Astrocyte of the cerebellum (primary cell): ENCODE results near the gene IL7R.
A peak's percentile ranks its signal among the peaks of the same experiment; 100 is the strongest.

Experiments
- DNase-seq: peaks from one replicate; pipeline ENCODE4 v3.0.0-alpha.2; 2011; ENCODE audit warnings: low read depth
- H3K4me3 ChIP-seq: 2 replicates; pipeline ENCODE4 v1.5.1; 2011; ENCODE audit warnings: mild to moderate bottlenecking, low read depth, low read length, moderate library complexity
- in situ Hi-C: cut with HindIII; loops from 2 replicates; pipeline ENCODE4 v1.10.0; 2017; ENCODE audit warnings: low sequenced_read_pairs
- TF ChIP-seq, protein P1 (sequence below): IDR thresholded peaks from 2 replicates; pipeline ENCODE4 v1.5.1; 2012; ENCODE audit warnings: low read length, low read depth, moderate library complexity, mild to moderate bottlenecking; ENCODE audit errors: missing control alignments

IL7R gene, protein sequence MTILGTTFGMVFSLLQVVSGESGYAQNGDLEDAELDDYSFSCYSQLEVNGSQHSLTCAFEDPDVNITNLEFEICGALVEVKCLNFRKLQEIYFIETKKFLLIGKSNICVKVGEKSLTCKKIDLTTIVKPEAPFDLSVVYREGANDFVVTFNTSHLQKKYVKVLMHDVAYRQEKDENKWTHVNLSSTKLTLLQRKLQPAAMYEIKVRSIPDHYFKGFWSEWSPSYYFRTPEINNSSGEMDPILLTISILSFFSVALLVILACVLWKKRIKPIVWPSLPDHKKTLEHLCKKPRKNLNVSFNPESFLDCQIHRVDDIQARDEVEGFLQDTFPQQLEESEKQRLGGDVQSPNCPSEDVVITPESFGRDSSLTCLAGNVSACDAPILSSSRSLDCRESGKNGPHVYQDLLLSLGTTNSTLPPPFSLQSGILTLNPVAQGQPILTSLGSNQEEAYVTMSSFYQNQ

DNA sequence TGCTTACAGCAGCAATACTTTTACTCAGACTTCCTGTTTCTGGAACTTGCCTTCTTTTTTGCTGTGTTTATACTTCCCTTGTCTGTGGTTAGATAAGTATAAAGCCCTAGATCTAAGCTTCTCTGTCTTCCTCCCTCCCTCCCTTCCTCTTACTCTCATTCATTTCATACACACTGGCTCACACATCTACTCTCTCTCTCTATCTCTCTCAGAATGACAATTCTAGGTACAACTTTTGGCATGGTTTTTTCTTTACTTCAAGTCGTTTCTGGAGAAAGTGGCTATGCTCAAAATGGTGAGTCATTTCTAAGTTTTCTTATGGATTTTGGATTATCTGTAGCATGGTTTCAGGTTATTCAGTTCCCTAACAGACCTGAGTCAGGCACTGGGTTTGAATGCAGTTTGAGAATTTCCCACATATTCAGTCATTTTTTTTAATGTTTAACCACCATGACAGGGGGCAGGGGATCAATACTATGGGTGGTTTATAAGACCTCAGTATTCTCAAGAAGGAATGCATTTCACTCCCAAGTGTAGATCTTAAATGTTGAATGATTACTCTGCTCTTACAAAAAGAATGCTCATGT, at the start of gene IL7R:
Gene IL7R (plus strand): TSS at position 127 of the 587 bp plus-strand sequence. CDS start 87 bp downstream, at position 214.
- in situ Hi-C loops: no loop called here
- no peak within 1 kb of the TSS for H3K4me3 ChIP-seq
- TF ChIP-seq, protein P1, sequence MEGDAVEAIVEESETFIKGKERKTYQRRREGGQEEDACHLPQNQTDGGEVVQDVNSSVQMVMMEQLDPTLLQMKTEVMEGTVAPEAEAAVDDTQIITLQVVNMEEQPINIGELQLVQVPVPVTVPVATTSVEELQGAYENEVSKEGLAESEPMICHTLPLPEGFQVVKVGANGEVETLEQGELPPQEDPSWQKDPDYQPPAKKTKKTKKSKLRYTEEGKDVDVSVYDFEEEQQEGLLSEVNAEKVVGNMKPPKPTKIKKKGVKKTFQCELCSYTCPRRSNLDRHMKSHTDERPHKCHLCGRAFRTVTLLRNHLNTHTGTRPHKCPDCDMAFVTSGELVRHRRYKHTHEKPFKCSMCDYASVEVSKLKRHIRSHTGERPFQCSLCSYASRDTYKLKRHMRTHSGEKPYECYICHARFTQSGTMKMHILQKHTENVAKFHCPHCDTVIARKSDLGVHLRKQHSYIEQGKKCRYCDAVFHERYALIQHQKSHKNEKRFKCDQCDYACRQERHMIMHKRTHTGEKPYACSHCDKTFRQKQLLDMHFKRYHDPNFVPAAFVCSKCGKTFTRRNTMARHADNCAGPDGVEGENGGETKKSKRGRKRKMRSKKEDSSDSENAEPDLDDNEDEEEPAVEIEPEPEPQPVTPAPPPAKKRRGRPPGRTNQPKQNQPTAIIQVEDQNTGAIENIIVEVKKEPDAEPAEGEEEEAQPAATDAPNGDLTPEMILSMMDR: no peak
- DNase-seq: no peak

DNA sequence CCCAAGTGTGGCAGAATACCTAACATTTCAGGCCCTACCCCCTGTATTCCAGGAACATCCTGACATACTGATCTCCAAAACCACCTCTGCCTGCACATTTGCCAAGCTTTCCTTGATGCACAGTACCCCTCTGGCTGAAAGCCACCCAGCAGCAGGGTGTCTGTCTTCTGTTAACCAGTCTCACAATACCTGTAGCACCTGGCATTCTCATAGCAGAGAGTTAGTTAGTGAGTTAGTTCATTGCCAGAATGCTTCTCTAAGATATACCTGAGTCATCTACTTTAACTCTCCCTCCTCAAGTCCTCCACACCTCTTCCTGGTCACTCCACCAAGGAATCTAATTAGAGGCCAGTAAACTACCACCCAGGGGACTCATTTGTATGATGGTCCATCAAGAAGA, 46.1 kb upstream of the IL7R start:
- no peak overlapping the region for H3K4me3 ChIP-seq
- no peak for DNase-seq
- TF ChIP-seq, protein P1: no peak
- in situ Hi-C loops: no loop called here

DNA sequence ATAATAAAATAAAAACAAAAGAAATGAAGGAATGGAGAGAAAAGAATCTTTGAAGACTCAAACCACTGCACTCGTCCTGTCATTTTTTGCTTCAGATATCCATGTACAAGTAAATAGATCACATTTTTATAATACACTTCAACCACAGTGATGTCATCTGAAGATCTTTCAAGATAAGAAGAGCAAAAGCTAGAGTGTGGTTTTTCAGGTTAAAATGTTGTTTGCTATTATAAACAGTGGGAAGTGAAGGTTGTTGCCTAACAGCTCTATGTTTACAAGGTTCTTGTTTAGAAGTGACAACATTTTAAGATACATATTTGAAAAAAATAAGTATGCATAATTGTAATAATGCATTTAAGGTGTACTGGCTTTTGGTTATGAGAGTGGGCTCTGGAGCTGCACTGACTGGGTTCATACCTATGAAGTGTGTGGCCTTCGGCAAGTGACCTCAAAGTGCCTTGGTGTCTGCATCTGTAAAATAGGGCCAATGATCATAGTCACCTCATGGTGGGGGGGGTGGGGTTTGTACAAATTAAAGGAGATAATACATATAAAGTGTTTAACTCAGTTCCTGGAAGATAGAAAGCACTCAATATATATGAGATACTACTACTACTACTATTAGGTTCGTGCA, 45.5 kb upstream of the IL7R start:
- in situ Hi-C loops: no loop called here
- no peak for DNase-seq
- no peak overlapping the region for H3K4me3 ChIP-seq
- TF ChIP-seq, protein P1: no peak

DNA sequence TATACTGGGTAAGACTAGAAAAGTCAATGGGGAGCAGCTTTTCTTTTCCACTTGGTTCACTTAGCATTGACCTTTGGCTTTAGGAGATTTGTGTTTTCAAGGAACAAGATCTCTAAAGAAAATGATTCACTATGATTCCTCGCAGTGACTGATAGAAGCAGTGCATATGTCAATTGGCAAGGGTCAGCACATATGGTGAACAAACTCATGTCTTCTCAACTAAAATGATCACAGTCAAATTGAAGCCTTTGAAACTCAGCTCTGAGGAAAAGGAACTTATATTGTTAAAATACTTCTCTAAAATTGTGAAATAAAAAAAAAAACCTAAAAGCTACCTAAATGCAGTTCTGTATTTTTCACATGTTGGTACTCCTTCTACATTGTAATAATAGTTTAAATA, 43.2 kb upstream of the IL7R start:
- H3K4me3 ChIP-seq: no peak overlapping the region
- TF ChIP-seq, protein P1: no peak
- DNase-seq: no peak
- in situ Hi-C loops: no loop called here

DNA sequence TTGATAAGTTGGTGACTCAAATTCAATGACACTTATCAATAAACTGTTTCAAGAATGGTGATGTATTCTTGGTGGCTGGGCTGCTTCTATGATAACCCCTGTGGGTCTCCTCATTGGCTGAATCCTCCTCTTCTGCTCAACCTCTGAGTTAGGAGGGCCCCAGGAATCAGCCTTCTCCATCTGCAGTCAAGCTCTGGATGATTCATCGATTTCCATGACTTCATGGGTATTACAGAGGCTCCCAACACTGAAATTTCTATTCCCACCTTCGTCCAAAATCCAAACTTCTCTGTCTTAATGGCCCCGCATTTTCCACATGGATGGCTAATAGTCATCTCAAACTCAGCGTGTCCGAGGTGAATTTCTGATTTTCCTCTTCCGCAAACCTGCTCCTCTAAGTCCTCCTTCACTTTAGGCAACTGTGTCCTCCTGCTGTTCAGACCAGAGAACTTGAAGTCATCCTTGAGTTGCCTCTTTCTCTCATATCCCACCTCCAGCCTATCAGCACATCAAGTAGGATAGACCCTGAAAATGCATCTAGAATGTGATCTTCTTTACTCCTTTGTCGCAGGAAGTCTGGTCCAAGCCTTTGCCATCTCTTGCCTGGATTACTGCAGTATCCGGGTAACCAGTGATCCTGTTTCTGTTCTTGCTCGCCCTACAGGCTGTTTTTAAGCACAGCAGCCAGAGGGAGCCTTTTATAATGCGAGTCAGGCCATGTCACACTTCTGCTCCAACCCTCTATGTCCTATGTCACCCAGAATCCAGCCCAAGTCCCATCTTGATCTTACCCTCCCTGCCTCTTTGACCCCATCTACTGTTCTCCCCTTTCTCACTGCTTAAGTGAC, 41.4 kb upstream of the IL7R start:
- no peak for DNase-seq
- in situ Hi-C loops: no loop called here
- TF ChIP-seq, protein P1: peak; percentile 20
- H3K4me3 ChIP-seq: no peak overlapping the region
